ENCODE results near the gene SUFU.

SUFU gene

GRCh38 chr10:102678842-102679289 lies 175.1 kb downstream of the SUFU start:
- Histone ChIP-seq H3K4me1 (ENCODE audit: low read depth, poor library complexity, severe bottlenecking) (peaks cover 82% of the 10 kb centered on the region), H4K20me1 (ENCODE audit: insufficient read depth) (no peaks in the 10 kb centered on the region), H3K27me3 (ENCODE audit: insufficient read depth, low read depth) (no peaks in the 10 kb centered on the region), H3K4me3 (IDR thresholded peaks at IDR 0.05; ENCODE audit: insufficient read depth, low read depth, low read length) (no peak overlapping the region), H3K36me3 (ENCODE audit: insufficient read depth) (no peaks in the 10 kb centered on the region), H3K4me2 (peak overlapping the region; percentile 34; the same call in 1 of the 2 replicates), H2AFZ (ENCODE audit: low read depth) (peak overlapping the region; percentile 29; the same call in 1 of the 2 replicates), H3K9ac (no peak overlapping the region), H3K27ac (no peak overlapping the region), H3K79me2 (ENCODE audit: insufficient read depth, low read depth) (no peaks in the 10 kb centered on the region)
- TF ChIP-seq, protein P1, sequence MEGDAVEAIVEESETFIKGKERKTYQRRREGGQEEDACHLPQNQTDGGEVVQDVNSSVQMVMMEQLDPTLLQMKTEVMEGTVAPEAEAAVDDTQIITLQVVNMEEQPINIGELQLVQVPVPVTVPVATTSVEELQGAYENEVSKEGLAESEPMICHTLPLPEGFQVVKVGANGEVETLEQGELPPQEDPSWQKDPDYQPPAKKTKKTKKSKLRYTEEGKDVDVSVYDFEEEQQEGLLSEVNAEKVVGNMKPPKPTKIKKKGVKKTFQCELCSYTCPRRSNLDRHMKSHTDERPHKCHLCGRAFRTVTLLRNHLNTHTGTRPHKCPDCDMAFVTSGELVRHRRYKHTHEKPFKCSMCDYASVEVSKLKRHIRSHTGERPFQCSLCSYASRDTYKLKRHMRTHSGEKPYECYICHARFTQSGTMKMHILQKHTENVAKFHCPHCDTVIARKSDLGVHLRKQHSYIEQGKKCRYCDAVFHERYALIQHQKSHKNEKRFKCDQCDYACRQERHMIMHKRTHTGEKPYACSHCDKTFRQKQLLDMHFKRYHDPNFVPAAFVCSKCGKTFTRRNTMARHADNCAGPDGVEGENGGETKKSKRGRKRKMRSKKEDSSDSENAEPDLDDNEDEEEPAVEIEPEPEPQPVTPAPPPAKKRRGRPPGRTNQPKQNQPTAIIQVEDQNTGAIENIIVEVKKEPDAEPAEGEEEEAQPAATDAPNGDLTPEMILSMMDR (conservative IDR thresholded peaks at IDR 0.05; ENCODE audit: low read depth, low read length): peak; percentile 55

DNA sequence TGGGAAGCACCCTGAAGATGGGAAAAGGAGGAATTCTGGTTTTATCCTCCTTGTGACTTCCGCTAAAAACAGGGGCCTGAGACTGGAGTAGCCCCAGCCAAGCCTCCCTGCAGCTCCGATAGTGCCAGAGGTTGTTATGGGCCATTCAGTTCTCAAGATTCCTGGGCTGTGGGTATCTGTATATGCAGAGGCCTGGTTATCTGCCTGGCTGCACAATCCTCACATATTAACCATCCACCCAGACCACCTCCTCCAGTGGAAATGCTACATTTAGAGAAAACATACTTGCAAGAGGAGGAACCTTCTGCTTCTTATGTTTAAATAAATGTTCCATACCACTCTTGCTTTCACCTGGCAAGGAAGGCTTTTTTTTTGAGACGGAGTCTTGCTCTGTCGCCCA lies 175.8 kb downstream of the SUFU start:
- Histone ChIP-seq H3K36me3 (ENCODE audit: insufficient read depth) (no peaks in the 10 kb centered on the region), H3K27me3 (ENCODE audit: insufficient read depth, low read depth) (no peaks in the 10 kb centered on the region), H3K4me2 (no peak overlapping the region), H2AFZ (ENCODE audit: low read depth) (no peak overlapping the region), H3K9ac (no peak overlapping the region), H4K20me1 (ENCODE audit: insufficient read depth) (no peaks in the 10 kb centered on the region), H3K4me1 (ENCODE audit: low read depth, poor library complexity, severe bottlenecking) (peaks cover 74% of the 10 kb centered on the region), H3K4me3 (IDR thresholded peaks at IDR 0.05; ENCODE audit: insufficient read depth, low read depth, low read length) (no peak overlapping the region), H3K79me2 (ENCODE audit: insufficient read depth, low read depth) (no peaks in the 10 kb centered on the region), H3K27ac (no peak overlapping the region)
- TF ChIP-seq, protein P1 (conservative IDR thresholded peaks at IDR 0.05; ENCODE audit: low read depth, low read length): no peak

- Histone ChIP-seq H3K4me2 (peak overlapping the region; percentile 25), H2AFZ (ENCODE audit: low read depth) (no peak overlapping the region), H3K79me2 (ENCODE audit: insufficient read depth, low read depth) (no peaks in the 10 kb centered on the region), H3K27me3 (ENCODE audit: insufficient read depth, low read depth) (no peaks in the 10 kb centered on the region), H3K4me1 (ENCODE audit: low read depth, poor library complexity, severe bottlenecking) (peaks cover 55% of the 10 kb centered on the region), H3K27ac (no peak overlapping the region), H3K9ac (no peak overlapping the region), H4K20me1 (ENCODE audit: insufficient read depth) (no peaks in the 10 kb centered on the region), H3K36me3 (ENCODE audit: insufficient read depth) (no peaks in the 10 kb centered on the region), H3K4me3 (IDR thresholded peaks at IDR 0.05; ENCODE audit: insufficient read depth, low read depth, low read length) (no peak overlapping the region)
- TF ChIP-seq, protein P1 (conservative IDR thresholded peaks at IDR 0.05; ENCODE audit: low read depth, low read length): no peak
Measured at GRCh38 chr10:102681696-102682095, 177.9 kb downstream of the SUFU start.

DNA sequence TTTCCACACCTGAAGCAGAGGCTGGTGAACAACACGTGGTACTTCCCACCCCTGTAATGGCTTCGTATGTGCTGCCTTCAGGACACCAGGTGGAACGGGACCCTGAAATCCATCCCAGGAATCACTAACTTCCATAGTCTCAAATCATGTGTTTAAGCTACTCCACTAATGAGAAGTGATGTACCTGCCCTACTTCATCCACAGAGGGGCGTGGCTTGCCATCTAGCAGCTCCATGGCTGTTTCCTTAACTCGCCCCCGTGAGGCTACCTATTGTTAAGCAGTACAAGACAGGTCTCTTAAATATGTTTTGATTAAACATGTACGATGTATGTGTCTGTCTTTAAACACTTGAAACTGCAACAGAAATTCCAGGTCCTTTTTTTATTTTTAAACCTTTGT lies 178.6 kb downstream of the SUFU start:
- Histone ChIP-seq H3K27ac (no peak overlapping the region), H3K4me1 (ENCODE audit: low read depth, poor library complexity, severe bottlenecking) (peaks cover 53% of the 10 kb centered on the region)
- TF ChIP-seq, protein P1 (conservative IDR thresholded peaks at IDR 0.05; ENCODE audit: low read depth, low read length): no peak

More for the DNA sequence above, 178.6 kb downstream of the SUFU start:
- no peak overlapping the region for H2AFZ ChIP-seq (ENCODE audit: low read depth)
- no peaks in the 10 kb centered on the region for H3K27me3 ChIP-seq (ENCODE audit: insufficient read depth, low read depth)
- no peak overlapping the region for H3K4me3 ChIP-seq (IDR thresholded peaks at IDR 0.05; ENCODE audit: insufficient read depth, low read depth, low read length)
- no peaks in the 10 kb centered on the region for H4K20me1 ChIP-seq (ENCODE audit: insufficient read depth)
- no peak overlapping the region for H3K9ac ChIP-seq
- no peaks in the 10 kb centered on the region for H3K79me2 ChIP-seq (ENCODE audit: insufficient read depth, low read depth)
- H3K36me3 ChIP-seq (ENCODE audit: insufficient read depth): no peaks in the 10 kb centered on the region
- peak overlapping the region; percentile 25; the same call in 1 of the 2 replicates for H3K4me2 ChIP-seq
